ENCODE measurements around the gene CLDN5.
"Not testable (repeated sequence)": the region's sequence is repeated elsewhere in the genome, so short reads cannot be mapped to it uniquely, and the experiment has no call there.

- TF ChIP-seq EZH2, CTCF (IDR thresholded peaks at IDR 0.05): not testable (repeated sequence)
These were observed 7.1 kb upstream of the CLDN5 start for GRCh38 chr22:19531327-19531726.

All from neural progenitor cell (in vitro differentiated cells).